ENCODE data around the gene KHDRBS2. TPM values are rescaled to one million over a fixed set of nuclear protein-coding genes. Genes with fewer than 3 reads are reported as not detected.
"Not testable (repeated sequence)": the region's sequence is repeated elsewhere in the genome, so short reads cannot be mapped to it uniquely, and the experiment has no call there.

Gene KHDRBS2
- total RNA-seq, 1 experiment from 2014 or later, result 2.7 TPM

- no peak for DNase-seq
- Mint-ChIP-seq H3K27ac (no peak overlapping the region), H3K9me3 (no peaks in the 10 kb centered on the region), H3K36me3 (ENCODE audit: insufficient read depth in 1 of 3, low read depth in 3 of 3) (no peaks in the 10 kb centered on the region), H3K27me3 (ENCODE audit: low read depth) (no peaks in the 10 kb centered on the region), H3K4me1 (no peaks in the 10 kb centered on the region), H3K4me3 (no peak overlapping the region)
- Histone ChIP-seq H3K79me1 (ENCODE audit: insufficient read depth, low read depth, low read length, poor library complexity, severe bottlenecking) (no peaks in the 10 kb centered on the region), H3K23me2 (ENCODE audit: insufficient read length, low read depth, low read length, poor library complexity, severe bottlenecking) (no peaks in the 10 kb centered on the region), H2AFZ (ENCODE audit: low read length) (no peak overlapping the region), H3K23ac (ENCODE audit: insufficient read length, low read depth, low read length) (no peak overlapping the region), H3K4me1 (ENCODE audit: insufficient read depth, low read length) (no peaks in the 10 kb centered on the region), H3K27ac (ENCODE audit: insufficient read length, low read depth, low read length) (no peak overlapping the region), H2BK12ac (ENCODE audit: insufficient read length, low read depth, low read length) (no peak overlapping the region), H3K27me3 (ENCODE audit: insufficient read depth, low read length) (no peaks in the 10 kb centered on the region), H3K14ac (ENCODE audit: insufficient read depth, low read length) (no peak overlapping the region), H3K4ac (ENCODE audit: low read depth, low read length) (no peak overlapping the region), H3T11ph (ENCODE audit: low read length) (no peak overlapping the region), H3K18ac (ENCODE audit: insufficient read length, low read depth, low read length) (no peak overlapping the region), H2BK20ac (ENCODE audit: low read depth, low read length, poor library complexity, severe bottlenecking) (no peak overlapping the region), H3K9me3 (ENCODE audit: control insufficient read depth, low read depth, low read length) (no peaks in the 10 kb centered on the region), H2BK120ac (ENCODE audit: low read depth, low read length, poor library complexity, severe bottlenecking) (no peak overlapping the region), H3K79me2 (ENCODE audit: insufficient read depth, low read length) (no peaks in the 10 kb centered on the region), H4K20me1 (ENCODE audit: control insufficient read depth, insufficient read depth, insufficient read length) (no peaks in the 10 kb centered on the region), H2BK5ac (ENCODE audit: insufficient read length, low read length) (no peak overlapping the region), H4K91ac (ENCODE audit: insufficient read length, low read depth, low read length) (no peak overlapping the region), H3K9ac (ENCODE audit: extremely low read depth, insufficient read length, low read length) (no peak overlapping the region), H4K8ac (replicated peaks; ENCODE audit: insufficient read length, low read depth, low read length) (no peak overlapping the region), H4K5ac (ENCODE audit: insufficient read length, low read depth, low read length) (no peak overlapping the region), H2BK15ac (ENCODE audit: low read depth, low read length) (no peak overlapping the region), H2AK5ac (ENCODE audit: insufficient read length, low read length) (no peak overlapping the region), H3K4me2 (ENCODE audit: insufficient read depth, insufficient read length, low read length) (no peak overlapping the region), H3K56ac (ENCODE audit: insufficient read length, low read depth, low read length) (no peak overlapping the region)
- no peak for TF ChIP-seq CTCF (conservative IDR thresholded peaks at IDR 0.05)
- WGBS (ENCODE audit: extremely low coverage, insufficient read length, low lambda C conversion rate), result no CpG with 5 or more reads among the region's 1 CpG
Measured at GRCh38 chr6:61787998-61788397, 498.0 kb downstream of the KHDRBS2 start.

GRCh38 chr6:61769446-61769845, 516.6 kb downstream of the KHDRBS2 start:
- not testable (repeated sequence) for H3K27me3 ChIP-seq (ENCODE audit: insufficient read depth, low read length); H3K18ac ChIP-seq (ENCODE audit: insufficient read length, low read depth, low read length); H2BK120ac ChIP-seq (ENCODE audit: low read depth, low read length, poor library complexity, severe bottlenecking); H3K4me1 ChIP-seq (ENCODE audit: insufficient read depth, low read length); H4K20me1 ChIP-seq (ENCODE audit: control insufficient read depth, insufficient read depth, insufficient read length); H3K79me1 ChIP-seq (ENCODE audit: insufficient read depth, low read depth, low read length, poor library complexity, severe bottlenecking); H2BK15ac ChIP-seq (ENCODE audit: low read depth, low read length); H3K56ac ChIP-seq (ENCODE audit: insufficient read length, low read depth, low read length); H4K5ac ChIP-seq (ENCODE audit: insufficient read length, low read depth, low read length); H3T11ph ChIP-seq (ENCODE audit: low read length); H3K4me2 ChIP-seq (ENCODE audit: insufficient read depth, insufficient read length, low read length); H3K9me3 ChIP-seq (ENCODE audit: control insufficient read depth, low read depth, low read length); H3K23ac ChIP-seq (ENCODE audit: insufficient read length, low read depth, low read length); H3K4ac ChIP-seq (ENCODE audit: low read depth, low read length); H4K91ac ChIP-seq (ENCODE audit: insufficient read length, low read depth, low read length); H3K23me2 ChIP-seq (ENCODE audit: insufficient read length, low read depth, low read length, poor library complexity, severe bottlenecking); DNase-seq; H2BK5ac ChIP-seq (ENCODE audit: insufficient read length, low read length); H2AK5ac ChIP-seq (ENCODE audit: insufficient read length, low read length); H3K4me3 Mint-ChIP-seq; H2AFZ ChIP-seq (ENCODE audit: low read length); H4K8ac ChIP-seq (replicated peaks; ENCODE audit: insufficient read length, low read depth, low read length); H3K9ac ChIP-seq (ENCODE audit: extremely low read depth, insufficient read length, low read length); H3K79me2 ChIP-seq (ENCODE audit: insufficient read depth, low read length); H2BK20ac ChIP-seq (ENCODE audit: low read depth, low read length, poor library complexity, severe bottlenecking); H2BK12ac ChIP-seq (ENCODE audit: insufficient read length, low read depth, low read length); H3K4me1 Mint-ChIP-seq; H3K27ac ChIP-seq (ENCODE audit: insufficient read length, low read depth, low read length); H3K27ac Mint-ChIP-seq; H3K27me3 Mint-ChIP-seq (ENCODE audit: low read depth); H3K14ac ChIP-seq (ENCODE audit: insufficient read depth, low read length)
- H3K36me3 Mint-ChIP-seq (ENCODE audit: insufficient read depth in 1 of 3, low read depth in 3 of 3), result peaks cover 22 to 46% (median 32%) of the 10 kb centered on the region in 3 experiments
- WGBS (ENCODE audit: extremely low coverage, insufficient read length, low lambda C conversion rate), result no CpG with 5 or more reads among the region's 11 CpGs
- H3K9me3 Mint-ChIP-seq, result peaks cover 55 to 57% of the 10 kb centered on the region in 2 experiments

All from H9 (cell line).